ENCODE measurements around the gene RHOBTB3.

GRCh38 chr5:95726811-95727763 is 4.0 kb upstream of the RHOBTB3 start:
- TF ChIP-seq, protein P1, sequence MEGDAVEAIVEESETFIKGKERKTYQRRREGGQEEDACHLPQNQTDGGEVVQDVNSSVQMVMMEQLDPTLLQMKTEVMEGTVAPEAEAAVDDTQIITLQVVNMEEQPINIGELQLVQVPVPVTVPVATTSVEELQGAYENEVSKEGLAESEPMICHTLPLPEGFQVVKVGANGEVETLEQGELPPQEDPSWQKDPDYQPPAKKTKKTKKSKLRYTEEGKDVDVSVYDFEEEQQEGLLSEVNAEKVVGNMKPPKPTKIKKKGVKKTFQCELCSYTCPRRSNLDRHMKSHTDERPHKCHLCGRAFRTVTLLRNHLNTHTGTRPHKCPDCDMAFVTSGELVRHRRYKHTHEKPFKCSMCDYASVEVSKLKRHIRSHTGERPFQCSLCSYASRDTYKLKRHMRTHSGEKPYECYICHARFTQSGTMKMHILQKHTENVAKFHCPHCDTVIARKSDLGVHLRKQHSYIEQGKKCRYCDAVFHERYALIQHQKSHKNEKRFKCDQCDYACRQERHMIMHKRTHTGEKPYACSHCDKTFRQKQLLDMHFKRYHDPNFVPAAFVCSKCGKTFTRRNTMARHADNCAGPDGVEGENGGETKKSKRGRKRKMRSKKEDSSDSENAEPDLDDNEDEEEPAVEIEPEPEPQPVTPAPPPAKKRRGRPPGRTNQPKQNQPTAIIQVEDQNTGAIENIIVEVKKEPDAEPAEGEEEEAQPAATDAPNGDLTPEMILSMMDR (conservative IDR thresholded peaks at IDR 0.05; ENCODE audit: low read length): no peak
- TF ChIP-seq EZH2phosphoT487 (IDR thresholded peaks at IDR 0.05; ENCODE audit: borderline replicate concordance): no peak
